ENCODE measurements around the gene DAPK1.

Gene DAPK1

DNA sequence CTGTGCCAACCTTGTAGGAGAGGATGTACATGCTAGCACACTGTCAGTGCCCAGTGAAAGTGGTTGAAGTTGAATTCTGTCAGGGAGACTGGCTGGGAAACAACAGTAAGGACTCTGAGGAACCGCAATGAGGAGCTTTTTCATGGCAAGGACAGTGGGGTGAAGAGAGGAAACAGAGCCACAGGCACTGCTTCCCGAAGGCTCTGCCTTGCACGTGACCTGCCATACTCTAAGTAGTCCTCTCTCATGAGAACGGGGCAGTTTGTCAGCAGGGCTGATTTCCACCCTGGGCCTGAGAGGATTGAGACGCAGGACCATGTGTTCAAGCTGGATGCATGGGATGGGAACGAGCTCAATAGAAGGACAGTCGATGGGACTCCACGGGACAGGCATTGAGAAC is 121.7 kb downstream of the DAPK1 start:
- no peak for DNase-seq (ENCODE audit: low read depth in 2 of 2)
- H3K4me3 ChIP-seq (replicated peaks in 1 of 2; ENCODE audit: low read depth in 2 of 2, low read length in 2 of 2), result no peak overlapping the region
- TF ChIP-seq, protein P1, sequence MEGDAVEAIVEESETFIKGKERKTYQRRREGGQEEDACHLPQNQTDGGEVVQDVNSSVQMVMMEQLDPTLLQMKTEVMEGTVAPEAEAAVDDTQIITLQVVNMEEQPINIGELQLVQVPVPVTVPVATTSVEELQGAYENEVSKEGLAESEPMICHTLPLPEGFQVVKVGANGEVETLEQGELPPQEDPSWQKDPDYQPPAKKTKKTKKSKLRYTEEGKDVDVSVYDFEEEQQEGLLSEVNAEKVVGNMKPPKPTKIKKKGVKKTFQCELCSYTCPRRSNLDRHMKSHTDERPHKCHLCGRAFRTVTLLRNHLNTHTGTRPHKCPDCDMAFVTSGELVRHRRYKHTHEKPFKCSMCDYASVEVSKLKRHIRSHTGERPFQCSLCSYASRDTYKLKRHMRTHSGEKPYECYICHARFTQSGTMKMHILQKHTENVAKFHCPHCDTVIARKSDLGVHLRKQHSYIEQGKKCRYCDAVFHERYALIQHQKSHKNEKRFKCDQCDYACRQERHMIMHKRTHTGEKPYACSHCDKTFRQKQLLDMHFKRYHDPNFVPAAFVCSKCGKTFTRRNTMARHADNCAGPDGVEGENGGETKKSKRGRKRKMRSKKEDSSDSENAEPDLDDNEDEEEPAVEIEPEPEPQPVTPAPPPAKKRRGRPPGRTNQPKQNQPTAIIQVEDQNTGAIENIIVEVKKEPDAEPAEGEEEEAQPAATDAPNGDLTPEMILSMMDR (IDR thresholded peaks at IDR 0.05; ENCODE audit: low read depth, low read length), result no peak

DNA sequence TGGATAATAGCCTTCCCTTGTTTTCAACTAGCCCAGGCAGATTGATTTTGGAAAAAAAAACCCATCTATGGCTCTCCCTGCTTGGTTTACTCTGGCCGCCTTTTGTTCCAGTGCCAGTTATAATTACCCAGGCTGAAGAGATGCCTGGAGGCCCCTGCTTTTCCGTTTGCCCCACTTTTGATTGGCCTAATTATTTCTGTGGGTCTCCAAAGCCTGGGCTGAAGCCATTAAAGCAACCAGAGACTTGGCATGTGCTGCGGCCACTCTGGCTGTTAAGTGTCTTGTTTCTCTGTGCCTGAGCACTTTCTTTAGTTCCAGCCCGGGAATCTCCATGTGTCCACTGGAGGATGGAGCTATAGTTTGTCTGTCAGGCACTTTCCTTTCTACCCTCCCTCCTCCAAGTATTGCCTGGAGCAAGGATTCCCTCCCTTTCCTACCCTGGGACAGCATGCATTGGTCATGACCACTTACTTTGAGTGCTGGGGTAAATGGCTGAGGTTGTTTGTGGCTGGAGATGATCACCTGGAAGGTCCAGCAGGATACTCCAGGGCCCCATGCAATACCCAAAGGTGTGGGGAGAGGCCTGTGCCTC is 123.2 kb downstream of the DAPK1 start:
- TF ChIP-seq, protein P1 (IDR thresholded peaks at IDR 0.05; ENCODE audit: low read depth, low read length), result no peak
- no peak for DNase-seq (ENCODE audit: low read depth in 2 of 2)

DNA sequence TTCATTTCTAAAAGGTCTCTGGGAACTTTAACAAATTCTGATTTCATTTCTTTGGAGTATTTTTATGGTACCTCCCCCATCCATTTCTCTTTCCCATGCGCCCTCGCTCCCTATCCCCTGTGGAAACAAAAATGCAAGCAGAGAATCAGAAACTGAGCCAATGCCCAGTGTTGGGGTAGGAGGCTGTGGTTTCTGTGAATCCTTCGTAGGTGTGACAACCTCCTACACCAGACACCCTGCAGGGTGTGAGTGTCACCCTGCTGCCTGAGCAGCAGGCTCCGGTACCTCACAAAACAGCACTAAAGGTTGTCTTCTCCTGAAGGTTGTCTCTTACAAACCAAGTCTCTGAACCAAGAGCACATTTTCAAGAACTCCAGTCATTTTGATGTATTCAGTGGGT is 124.4 kb downstream of the DAPK1 start:
- no peak overlapping the region for H3K4me3 ChIP-seq (replicated peaks in 1 of 2; ENCODE audit: low read depth in 2 of 2, low read length in 2 of 2)
- TF ChIP-seq, protein P1 (IDR thresholded peaks at IDR 0.05; ENCODE audit: low read depth, low read length), result no peak
- DNase-seq (ENCODE audit: low read depth in 2 of 2), result no peak

More for the DNA sequence above, 123.2 kb downstream of the DAPK1 start:
- H3K4me3 ChIP-seq (replicated peaks in 1 of 2; ENCODE audit: low read depth in 2 of 2, low read length in 2 of 2), result no peak overlapping the region

DNA sequence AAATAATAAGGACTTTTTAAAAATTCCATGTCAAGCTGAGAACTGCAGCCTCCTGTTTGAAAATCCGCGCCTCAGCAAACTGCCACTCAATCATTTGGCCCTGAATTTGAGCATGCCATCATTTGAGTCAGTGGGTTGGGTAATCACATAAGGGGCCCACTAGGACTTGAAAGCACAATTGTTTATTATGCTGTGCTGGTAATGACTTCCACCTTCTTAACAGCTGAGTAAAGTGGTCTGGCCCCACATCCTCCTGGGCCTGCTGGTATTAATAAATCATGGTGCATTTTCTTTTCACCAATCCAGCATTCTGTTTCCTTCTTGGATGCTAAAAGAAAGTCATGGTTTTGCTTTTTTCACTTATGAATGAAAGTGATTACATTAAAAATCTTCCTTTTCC is 125.3 kb downstream of the DAPK1 start:
- TF ChIP-seq, protein P1 (IDR thresholded peaks at IDR 0.05; ENCODE audit: low read depth, low read length), result no peak
- no peak overlapping the region for H3K4me3 ChIP-seq (replicated peaks in 1 of 2; ENCODE audit: low read depth in 2 of 2, low read length in 2 of 2)
- DNase-seq (ENCODE audit: low read depth in 2 of 2), result no peak

DNA sequence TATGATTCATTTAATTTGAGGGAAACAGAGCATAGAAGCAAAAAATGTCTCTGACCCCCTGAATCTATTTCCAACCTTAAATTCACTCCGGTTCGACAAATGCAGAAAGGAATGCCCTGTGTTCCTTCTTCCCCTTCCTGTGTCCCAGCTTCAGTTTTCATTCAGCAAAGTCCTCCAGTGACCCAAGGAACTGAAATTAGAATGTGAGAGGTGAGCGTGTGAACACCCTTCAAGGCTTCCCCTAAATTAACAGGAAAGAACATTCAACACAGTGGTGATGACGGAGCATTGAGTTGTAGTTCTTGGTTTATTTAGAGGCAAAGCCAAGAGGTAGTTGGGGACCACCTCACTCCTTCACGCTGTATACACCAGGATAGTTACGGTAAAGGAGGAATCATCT is 130.7 kb downstream of the DAPK1 start:
- H3K4me3 ChIP-seq (replicated peaks in 1 of 2; ENCODE audit: low read depth in 2 of 2, low read length in 2 of 2), result no peak overlapping the region
- TF ChIP-seq, protein P1 (IDR thresholded peaks at IDR 0.05; ENCODE audit: low read depth, low read length), result no peak
- DNase-seq (ENCODE audit: low read depth in 2 of 2), result no peak

DNA sequence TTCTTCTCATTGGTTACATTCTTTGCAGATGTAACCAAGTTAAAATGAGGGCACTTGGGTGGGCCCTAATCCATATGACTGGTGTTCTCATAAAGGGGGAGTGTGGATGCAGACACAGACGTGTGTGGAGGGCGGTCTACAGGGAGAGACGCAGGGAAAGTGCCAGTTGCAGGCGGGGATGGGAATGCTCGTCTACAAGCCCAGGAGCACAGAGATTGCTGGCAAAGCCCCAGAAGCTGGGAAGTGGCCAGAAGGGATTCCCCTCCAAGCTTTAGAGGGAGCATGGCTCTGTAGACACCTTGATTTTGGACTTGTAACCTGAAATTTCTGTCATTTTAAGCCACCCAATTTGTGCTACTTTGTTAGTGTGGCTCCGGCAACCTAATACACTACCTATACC is 131.4 kb downstream of the DAPK1 start:
- TF ChIP-seq, protein P1 (IDR thresholded peaks at IDR 0.05; ENCODE audit: low read depth, low read length), result no peak
- H3K4me3 ChIP-seq (replicated peaks in 1 of 2; ENCODE audit: low read depth in 2 of 2, low read length in 2 of 2), result no peak overlapping the region
- no peak for DNase-seq (ENCODE audit: low read depth in 2 of 2)

DNA sequence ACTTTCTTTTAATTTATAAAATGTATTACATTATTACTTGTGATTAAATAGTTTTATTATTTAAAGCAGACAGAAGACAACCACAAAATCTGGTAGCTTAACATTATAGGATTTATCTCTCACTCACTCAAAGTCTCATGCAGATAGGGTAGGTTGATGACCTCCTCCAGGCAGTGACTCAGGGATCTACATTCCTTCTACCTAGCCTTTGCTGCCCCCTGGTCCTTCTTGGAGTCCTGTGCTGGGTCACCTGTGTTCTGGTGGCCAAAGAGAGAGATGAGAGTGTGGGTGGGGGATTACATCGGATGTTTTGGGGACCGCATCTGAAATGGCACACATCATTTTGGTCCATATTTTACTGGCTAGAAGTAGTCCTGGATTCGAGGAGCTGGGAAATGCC is 132.6 kb downstream of the DAPK1 start:
- H3K4me3 ChIP-seq (replicated peaks in 1 of 2; ENCODE audit: low read depth in 2 of 2, low read length in 2 of 2), result no peak overlapping the region
- TF ChIP-seq, protein P1 (IDR thresholded peaks at IDR 0.05; ENCODE audit: low read depth, low read length), result no peak
- no peak for DNase-seq (ENCODE audit: low read depth in 2 of 2)
